Osteocyte (in vitro differentiated cells): ENCODE data around the gene MAX. TPM values are rescaled to one million over a fixed set of nuclear protein-coding genes. Genes with fewer than 3 reads are reported as not detected.

Experiments used
- DNase-seq: peaks from one replicate; pipeline ENCODE4 v3.0.0; 2021; ENCODE audit warnings: mixed read lengths; ENCODE audit not compliant: unreplicated experiment; ENCODE audit errors: extremely low spot score
- H3K27ac Mint-ChIP-seq: one replicate; pipeline ENCODE4 v1.8.0; 2021; ENCODE audit warnings: mild to moderate bottlenecking, mixed read lengths; ENCODE audit not compliant: unreplicated experiment
- H3K27me3 Mint-ChIP-seq: one replicate; pipeline ENCODE4 v1.8.0; 2021; ENCODE audit warnings: mixed read lengths; ENCODE audit not compliant: unreplicated experiment
- H3K36me3 Mint-ChIP-seq: one replicate; pipeline ENCODE4 v1.8.0; 2021; ENCODE audit warnings: mixed read lengths; ENCODE audit not compliant: unreplicated experiment
- H3K4me1 Mint-ChIP-seq: one replicate; pipeline ENCODE4 v1.8.0; 2021; ENCODE audit warnings: mixed read lengths; ENCODE audit not compliant: unreplicated experiment
- H3K4me3 Mint-ChIP-seq: one replicate; pipeline ENCODE4 v1.8.0; 2021; ENCODE audit warnings: mild to moderate bottlenecking, moderate library complexity, mixed read lengths; ENCODE audit not compliant: unreplicated experiment
- H3K9me3 Mint-ChIP-seq: one replicate; pipeline ENCODE4 v1.8.0; 2021; ENCODE audit warnings: mixed read lengths; ENCODE audit not compliant: unreplicated experiment
- CTCF ChIP-seq: fragments of 200-600 bp; sonication (generic); IDR thresholded peaks from 2 replicates; pipeline ENCODE4 v1.5.0; 2021; ENCODE audit warnings: antibody characterized with exemption, mild to moderate bottlenecking, moderate library complexity
- total RNA-seq: library from RNA; stranded (reverse); gene quantifications from 2 replicates; pipeline ENCODE4 v1.2.1, GENCODE V29; 2021

Gene MAX
- total RNA-seq, 1 donor from 2014 or later = 120 TPM

- no peaks in the 10 kb centered on the region for H3K27me3 Mint-ChIP-seq
- H3K4me3 Mint-ChIP-seq = no peak overlapping the region
- peaks cover 8% of the 10 kb centered on the region for H3K4me1 Mint-ChIP-seq
- peak; percentile 21 for DNase-seq
- no peaks in the 10 kb centered on the region for H3K9me3 Mint-ChIP-seq
- peaks cover 30% of the 10 kb centered on the region for H3K36me3 Mint-ChIP-seq
- H3K27ac Mint-ChIP-seq = no peak overlapping the region
- no peak for TF ChIP-seq CTCF
These were observed 59.5 kb downstream of the MAX start for GRCh38 chr14:65042731-65043372.

GRCh38 chr14:65042296-65042695, 60.0 kb downstream of the MAX start:
- peak; percentile 46 for DNase-seq
- H3K4me3 Mint-ChIP-seq = no peak overlapping the region

GRCh38 chr14:65041434-65041915, 60.8 kb downstream of the MAX start:
- Mint-ChIP-seq H3K4me3 (no peak overlapping the region), H3K4me1 (peaks cover 5% of the 10 kb centered on the region), H3K27ac (no peak overlapping the region), H3K36me3 (peaks cover 26% of the 10 kb centered on the region), H3K27me3 (no peaks in the 10 kb centered on the region), H3K9me3 (no peaks in the 10 kb centered on the region)
- DNase-seq = peak; percentile 67
- TF ChIP-seq CTCF = no peak

More at GRCh38 chr14:65042296-65042695, 60.0 kb downstream of the MAX start:
- Mint-ChIP-seq H3K9me3 (no peaks in the 10 kb centered on the region), H3K27me3 (no peaks in the 10 kb centered on the region), H3K4me1 (peaks cover 5% of the 10 kb centered on the region), H3K27ac (no peak overlapping the region), H3K36me3 (peaks cover 28% of the 10 kb centered on the region)
- no peak for TF ChIP-seq CTCF

- peaks cover 5% of the 10 kb centered on the region for H3K4me1 Mint-ChIP-seq
- H3K4me3 Mint-ChIP-seq = no peak overlapping the region
- H3K27me3 Mint-ChIP-seq = no peaks in the 10 kb centered on the region
- TF ChIP-seq CTCF = no peak
- H3K9me3 Mint-ChIP-seq = no peaks in the 10 kb centered on the region
- no peak overlapping the region for H3K27ac Mint-ChIP-seq
- H3K36me3 Mint-ChIP-seq = peaks cover 26% of the 10 kb centered on the region
- peak; percentile 63 for DNase-seq
These were observed 61.5 kb downstream of the MAX start for GRCh38 chr14:65040666-65041433.

- Mint-ChIP-seq H3K27ac (no peak overlapping the region), H3K27me3 (no peaks in the 10 kb centered on the region), H3K4me1 (peaks cover 19% of the 10 kb centered on the region), H3K4me3 (no peak overlapping the region), H3K9me3 (no peaks in the 10 kb centered on the region), H3K36me3 (peaks cover 25% of the 10 kb centered on the region)
- TF ChIP-seq CTCF = no peak
- peak; percentile 3 for DNase-seq
These were observed 63.4 kb downstream of the MAX start for GRCh38 chr14:65038966-65039365.
